Activated naive CD8-positive, alpha-beta T cell treated with anti-CD3 and anti-CD28 coated beads, Interleukin-2, amount 50 U/mL, for 24 hours (primary cell): ENCODE data around the gene RNASEH2B.

Source experiments
- ATAC-seq: fragments of 150-1000 bp; cut with Tn5 transposase; one replicate; pipeline ENCODE4 v1.10.0; 2021
- DNase-seq: peaks from one replicate; pipeline ENCODE4 v3.0.0; 2021
- H3K27ac Mint-ChIP-seq: one replicate; pipeline ENCODE4 v1.8.0; 2021; ENCODE audit warnings: mild to moderate bottlenecking, mixed read lengths
- H3K27me3 Mint-ChIP-seq: one replicate; pipeline ENCODE4 v1.8.0; 2021; ENCODE audit warnings: mixed read lengths
- H3K36me3 Mint-ChIP-seq: one replicate; pipeline ENCODE4 v1.8.0; 2021; ENCODE audit warnings: low read depth, mixed read lengths
- H3K4me1 Mint-ChIP-seq: one replicate; pipeline ENCODE4 v1.8.0; 2021; ENCODE audit warnings: mixed read lengths
- H3K4me3 Mint-ChIP-seq: one replicate; pipeline ENCODE4 v1.8.0; 2021; ENCODE audit warnings: mild to moderate bottlenecking, moderate library complexity, mixed read lengths
- H3K9me3 Mint-ChIP-seq: one replicate; pipeline ENCODE4 v1.8.0; 2021; ENCODE audit warnings: mixed read lengths

The RNASEH2B gene

DNA sequence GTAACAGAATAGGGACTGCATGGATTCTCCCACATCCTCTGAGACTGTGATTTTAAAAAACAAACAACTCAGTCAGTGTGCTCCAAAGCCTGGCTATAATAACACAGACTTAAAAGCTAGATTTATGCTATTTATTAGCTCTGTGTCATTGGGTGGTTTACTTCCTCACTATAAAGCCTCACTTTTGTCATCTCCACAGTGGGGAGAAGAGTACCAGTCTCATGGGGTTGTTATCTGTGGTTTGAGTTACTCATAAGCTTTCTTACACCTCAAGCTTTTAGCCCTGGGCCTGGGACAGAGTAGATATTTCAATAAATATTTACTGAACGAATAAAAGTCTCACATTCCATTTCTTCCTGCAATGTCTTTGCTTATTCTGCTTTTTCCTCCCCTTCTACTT lies 5.3 kb downstream of the RNASEH2B start:
- DNase-seq (no peak), ATAC-seq (peak; percentile 64)
- peaks cover 80% of the 10 kb centered on the region for H3K4me1 Mint-ChIP-seq
- H3K27me3 Mint-ChIP-seq, result no peaks in the 10 kb centered on the region
- H3K36me3 Mint-ChIP-seq, result peaks cover 6% of the 10 kb centered on the region
- no peaks in the 10 kb centered on the region for H3K9me3 Mint-ChIP-seq
- peak overlapping the region; percentile 32 for H3K27ac Mint-ChIP-seq
- H3K4me3 Mint-ChIP-seq, result peak overlapping the region; percentile 6

DNA sequence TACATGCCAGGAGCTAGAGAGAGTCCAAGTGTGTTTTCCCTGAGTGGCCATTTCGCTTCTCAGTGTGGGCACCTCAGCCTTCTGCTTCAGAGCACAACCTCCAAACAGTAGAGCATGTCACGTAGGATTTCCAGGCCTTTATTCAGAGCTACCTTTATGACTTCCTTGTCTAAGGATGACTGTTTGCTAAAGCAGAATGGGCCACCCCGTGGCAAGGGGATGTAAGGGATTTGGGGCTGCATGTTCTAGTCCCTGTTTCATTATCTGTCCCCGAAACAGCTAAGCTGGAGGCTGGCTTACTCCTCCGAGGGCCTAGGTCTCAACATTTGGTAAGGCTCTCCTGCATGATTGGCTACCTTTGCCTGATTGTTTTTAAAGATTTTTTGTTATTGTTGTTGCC lies 6.0 kb downstream of the RNASEH2B start:
- H3K36me3 Mint-ChIP-seq, result peaks cover 6% of the 10 kb centered on the region
- ATAC-seq, result no peak
- no peaks in the 10 kb centered on the region for H3K27me3 Mint-ChIP-seq
- H3K4me1 Mint-ChIP-seq, result peaks cover 84% of the 10 kb centered on the region
- peak overlapping the region; percentile 32 for H3K27ac Mint-ChIP-seq
- H3K4me3 Mint-ChIP-seq, result no peak overlapping the region
- DNase-seq, result peak; percentile 34
- H3K9me3 Mint-ChIP-seq, result no peaks in the 10 kb centered on the region

DNA sequence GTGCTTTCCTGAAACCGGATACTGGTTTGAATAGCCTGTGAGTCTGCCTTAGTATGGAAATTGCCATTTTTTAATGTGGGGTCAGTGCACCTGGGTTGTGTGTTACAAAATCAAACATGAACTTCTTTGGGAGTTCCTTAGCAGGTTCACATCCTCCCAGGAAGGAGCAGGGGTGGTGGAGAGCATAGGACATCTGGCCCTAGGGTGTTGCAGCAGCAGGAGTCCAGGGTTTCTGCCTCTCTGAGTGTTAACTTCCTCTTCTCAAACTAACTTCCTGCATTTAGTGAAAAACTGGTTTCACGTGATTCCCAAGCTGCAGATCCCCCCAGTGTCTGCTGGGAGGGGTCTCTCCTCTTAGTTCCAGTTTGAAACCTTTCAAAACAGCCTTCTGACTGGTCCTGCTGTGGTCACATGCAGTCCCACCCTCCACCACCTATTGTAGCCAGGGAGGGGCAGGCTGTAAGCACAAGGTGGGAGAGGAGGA lies 7.2 kb downstream of the RNASEH2B start:
- peaks cover 76% of the 10 kb centered on the region for H3K4me1 Mint-ChIP-seq
- peaks cover 16% of the 10 kb centered on the region for H3K36me3 Mint-ChIP-seq
- ATAC-seq (no peak), DNase-seq (no peak)
- no peaks in the 10 kb centered on the region for H3K27me3 Mint-ChIP-seq
- H3K27ac Mint-ChIP-seq, result peak overlapping the region; percentile 81
- H3K4me3 Mint-ChIP-seq, result peak overlapping the region; percentile 33
- peaks cover 4% of the 10 kb centered on the region for H3K9me3 Mint-ChIP-seq

DNA sequence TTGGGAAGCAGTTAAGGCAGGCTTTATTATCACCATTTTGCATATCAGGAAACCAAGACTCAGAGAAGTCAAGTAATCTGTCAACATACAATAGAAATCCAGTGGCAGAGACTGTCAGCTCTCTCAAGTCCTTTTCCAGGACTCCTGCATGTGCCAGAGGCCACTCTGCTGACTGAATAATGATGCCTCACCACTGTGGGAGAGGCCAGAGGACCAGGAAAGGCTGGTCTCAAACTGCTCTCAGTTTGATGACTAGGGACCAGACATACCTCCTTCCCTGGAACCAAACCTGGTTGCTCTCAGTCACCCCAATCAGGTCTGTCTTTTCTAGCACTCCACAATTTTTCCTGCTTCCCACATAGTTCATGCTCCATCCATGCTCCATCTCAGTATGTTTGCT lies 8.0 kb downstream of the RNASEH2B start:
- Mint-ChIP-seq H3K36me3 (peaks cover 24% of the 10 kb centered on the region), H3K4me1 (peaks cover 67% of the 10 kb centered on the region), H3K9me3 (peaks cover 6% of the 10 kb centered on the region), H3K27me3 (no peaks in the 10 kb centered on the region), H3K4me3 (no peak overlapping the region), H3K27ac (peak overlapping the region; percentile 81)
- DNase-seq (no peak), ATAC-seq (no peak)

DNA sequence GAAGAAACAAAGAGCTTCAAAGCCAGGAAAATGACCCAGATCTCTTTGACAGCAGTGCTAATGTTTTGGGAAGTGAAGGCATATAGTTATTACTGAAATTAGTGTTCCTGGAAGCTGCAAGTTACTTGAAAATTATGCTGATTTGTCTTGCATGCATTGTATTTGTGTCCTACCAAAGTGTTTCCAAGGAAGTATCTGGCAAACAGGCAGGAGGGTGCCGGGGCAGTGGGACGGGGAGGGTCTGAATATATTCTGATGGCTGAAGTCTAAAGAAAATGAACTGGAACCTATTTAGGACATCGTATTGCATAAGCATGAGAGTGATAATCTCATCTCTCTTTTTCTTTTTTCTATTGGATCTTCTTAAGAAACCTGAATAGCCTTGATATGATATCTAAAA lies 9.0 kb downstream of the RNASEH2B start:
- Mint-ChIP-seq H3K4me1 (peaks cover 60% of the 10 kb centered on the region), H3K9me3 (peaks cover 16% of the 10 kb centered on the region), H3K4me3 (no peak overlapping the region), H3K36me3 (peaks cover 34% of the 10 kb centered on the region), H3K27me3 (no peaks in the 10 kb centered on the region), H3K27ac (no peak overlapping the region)
- no peak for ATAC-seq
- no peak for DNase-seq

DNA sequence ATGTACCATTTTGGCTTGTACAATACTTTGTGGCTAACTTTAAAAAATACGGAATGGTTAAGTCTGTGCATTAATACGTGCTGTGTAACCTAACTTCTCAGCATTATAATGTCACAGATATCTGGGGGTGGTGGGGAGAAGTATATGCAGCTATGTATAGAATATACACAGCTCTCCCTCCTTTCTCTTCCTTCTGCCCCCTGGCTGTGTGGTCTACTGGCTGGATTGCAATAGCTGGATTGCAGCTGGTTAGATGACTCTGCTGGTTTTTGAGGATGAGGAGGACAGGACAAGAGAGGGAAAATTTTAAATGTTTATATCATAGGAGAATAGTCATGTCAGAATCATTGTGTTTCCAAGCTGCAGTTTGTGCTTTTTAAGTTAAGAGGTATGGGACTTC lies 9.7 kb downstream of the RNASEH2B start:
- DNase-seq, result no peak
- Mint-ChIP-seq H3K9me3 (peaks cover 22% of the 10 kb centered on the region), H3K27ac (no peak overlapping the region), H3K27me3 (no peaks in the 10 kb centered on the region), H3K4me3 (no peak overlapping the region), H3K4me1 (peaks cover 54% of the 10 kb centered on the region), H3K36me3 (peaks cover 40% of the 10 kb centered on the region)
- ATAC-seq, result no peak

DNA sequence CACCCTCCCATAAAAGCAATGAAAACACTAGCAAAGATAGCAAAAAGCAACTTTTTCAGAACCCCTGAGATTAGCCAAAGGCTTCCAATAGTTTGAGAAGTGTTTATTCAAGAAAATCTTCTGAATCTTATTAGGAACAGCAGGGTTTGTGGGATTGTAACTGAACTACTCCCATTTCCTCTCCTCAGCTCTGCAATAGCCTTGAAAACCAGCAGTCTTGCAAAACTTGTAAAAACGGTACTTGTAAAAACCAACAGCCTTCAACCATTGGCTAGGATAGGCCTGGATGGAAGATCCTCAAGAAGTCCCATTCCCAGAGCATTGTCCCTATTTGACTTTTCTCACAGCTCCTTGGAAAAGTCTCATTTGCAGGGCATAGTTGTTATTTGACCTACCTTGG lies 12.1 kb downstream of the RNASEH2B start:
- Mint-ChIP-seq H3K27ac (no peak overlapping the region), H3K4me3 (no peak overlapping the region), H3K36me3 (peaks cover 42% of the 10 kb centered on the region), H3K9me3 (peaks cover 29% of the 10 kb centered on the region), H3K27me3 (no peaks in the 10 kb centered on the region), H3K4me1 (peaks cover 40% of the 10 kb centered on the region)
- DNase-seq, result no peak
- ATAC-seq, result no peak

DNA sequence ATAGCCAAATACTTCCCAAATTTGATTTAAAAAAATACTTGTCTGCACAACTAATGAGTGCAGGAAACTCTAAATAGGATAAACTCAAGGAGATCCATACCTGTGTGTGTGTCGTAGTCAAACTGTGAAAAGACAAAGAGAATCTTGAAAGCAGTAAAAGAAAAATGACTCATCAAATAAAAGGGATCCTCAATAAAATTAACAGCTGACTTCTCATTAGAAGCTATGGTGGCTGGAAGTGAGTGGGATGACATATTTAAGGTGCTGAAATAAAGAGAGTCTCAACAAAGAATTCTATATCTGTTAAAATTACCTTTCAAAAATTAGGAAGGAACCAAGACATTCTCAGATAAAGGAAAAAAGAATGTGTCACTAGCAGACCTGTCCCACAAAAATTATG lies 13.7 kb downstream of the RNASEH2B start:
- peaks cover 40% of the 10 kb centered on the region for H3K36me3 Mint-ChIP-seq
- H3K9me3 Mint-ChIP-seq, result peaks cover 29% of the 10 kb centered on the region
- peaks cover 30% of the 10 kb centered on the region for H3K4me1 Mint-ChIP-seq
- no peak overlapping the region for H3K4me3 Mint-ChIP-seq
- no peaks in the 10 kb centered on the region for H3K27me3 Mint-ChIP-seq
- no peak overlapping the region for H3K27ac Mint-ChIP-seq
- DNase-seq, result no peak
- no peak for ATAC-seq

DNA sequence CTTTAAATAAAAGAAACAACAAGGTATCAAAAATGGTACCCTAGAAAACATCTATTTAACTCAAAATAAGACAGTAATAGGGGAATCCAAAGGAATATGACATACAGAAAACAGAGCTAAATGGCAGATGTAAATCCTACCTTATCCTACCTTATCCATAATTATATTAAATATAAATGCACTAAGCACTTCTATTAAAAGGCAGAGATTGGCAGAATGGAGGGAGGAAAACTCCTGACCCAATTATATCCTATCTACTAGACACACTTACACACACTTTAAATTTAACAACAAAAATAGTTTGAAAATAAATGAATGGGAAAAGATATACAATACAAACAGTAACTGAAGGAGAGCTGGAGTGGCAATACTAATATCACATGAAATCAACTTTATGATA lies 14.4 kb downstream of the RNASEH2B start:
- no peak for ATAC-seq
- peaks cover 29% of the 10 kb centered on the region for H3K9me3 Mint-ChIP-seq
- peaks cover 25% of the 10 kb centered on the region for H3K4me1 Mint-ChIP-seq
- no peaks in the 10 kb centered on the region for H3K27me3 Mint-ChIP-seq
- H3K27ac Mint-ChIP-seq, result no peak overlapping the region
- H3K36me3 Mint-ChIP-seq, result peaks cover 42% of the 10 kb centered on the region
- H3K4me3 Mint-ChIP-seq, result no peak overlapping the region
- no peak for DNase-seq

DNA sequence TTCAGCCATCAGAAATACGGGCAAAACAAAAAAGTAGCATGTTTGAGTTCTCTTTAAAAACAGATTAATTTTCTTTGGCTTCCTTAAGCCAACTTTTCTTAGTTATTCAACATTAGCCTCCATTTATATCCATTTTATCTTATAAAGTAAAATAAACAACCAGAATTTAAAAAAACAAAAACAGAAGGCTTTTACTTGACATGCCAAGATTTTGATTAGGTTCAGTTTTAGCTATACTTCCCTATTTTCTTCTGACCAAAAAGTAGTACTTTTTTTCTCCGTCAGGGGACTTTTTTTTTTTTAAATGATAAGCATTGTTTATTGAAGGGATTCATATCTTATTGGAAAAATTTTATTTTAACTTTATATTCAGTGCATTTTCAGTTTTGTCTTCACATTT lies 18.1 kb downstream of the RNASEH2B start:
- no peak overlapping the region for H3K27ac Mint-ChIP-seq
- no peak for ATAC-seq

DNA sequence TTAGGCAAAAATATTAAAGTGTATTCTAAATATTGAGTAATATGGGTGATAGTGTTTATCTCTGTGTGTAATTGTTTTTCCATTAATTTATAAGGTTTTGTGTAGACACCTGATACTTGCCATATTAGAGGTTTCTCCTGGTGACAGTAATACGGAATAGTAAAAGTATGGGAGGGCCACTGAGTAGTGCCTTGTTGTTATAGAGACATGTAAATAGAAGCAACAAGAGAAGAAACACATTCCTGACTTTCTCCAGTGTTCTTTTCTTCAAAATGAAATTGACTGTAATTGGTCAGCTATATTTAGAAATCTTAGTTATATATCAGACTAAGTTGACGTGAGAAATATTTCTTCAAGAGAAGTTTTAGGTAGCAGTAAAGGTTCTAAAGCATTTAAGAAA lies 18.5 kb downstream of the RNASEH2B start:
- ATAC-seq (no peak), DNase-seq (no peak)
- Mint-ChIP-seq H3K27me3 (no peaks in the 10 kb centered on the region), H3K4me1 (peaks cover 16% of the 10 kb centered on the region), H3K4me3 (no peak overlapping the region), H3K36me3 (peaks cover 45% of the 10 kb centered on the region), H3K27ac (no peak overlapping the region), H3K9me3 (peaks cover 17% of the 10 kb centered on the region)

More for the DNA sequence above, 18.1 kb downstream of the RNASEH2B start:
- Mint-ChIP-seq H3K4me3 (no peak overlapping the region), H3K27me3 (no peaks in the 10 kb centered on the region), H3K9me3 (peaks cover 21% of the 10 kb centered on the region), H3K36me3 (peaks cover 47% of the 10 kb centered on the region), H3K4me1 (peaks cover 16% of the 10 kb centered on the region)
- DNase-seq, result no peak

DNA sequence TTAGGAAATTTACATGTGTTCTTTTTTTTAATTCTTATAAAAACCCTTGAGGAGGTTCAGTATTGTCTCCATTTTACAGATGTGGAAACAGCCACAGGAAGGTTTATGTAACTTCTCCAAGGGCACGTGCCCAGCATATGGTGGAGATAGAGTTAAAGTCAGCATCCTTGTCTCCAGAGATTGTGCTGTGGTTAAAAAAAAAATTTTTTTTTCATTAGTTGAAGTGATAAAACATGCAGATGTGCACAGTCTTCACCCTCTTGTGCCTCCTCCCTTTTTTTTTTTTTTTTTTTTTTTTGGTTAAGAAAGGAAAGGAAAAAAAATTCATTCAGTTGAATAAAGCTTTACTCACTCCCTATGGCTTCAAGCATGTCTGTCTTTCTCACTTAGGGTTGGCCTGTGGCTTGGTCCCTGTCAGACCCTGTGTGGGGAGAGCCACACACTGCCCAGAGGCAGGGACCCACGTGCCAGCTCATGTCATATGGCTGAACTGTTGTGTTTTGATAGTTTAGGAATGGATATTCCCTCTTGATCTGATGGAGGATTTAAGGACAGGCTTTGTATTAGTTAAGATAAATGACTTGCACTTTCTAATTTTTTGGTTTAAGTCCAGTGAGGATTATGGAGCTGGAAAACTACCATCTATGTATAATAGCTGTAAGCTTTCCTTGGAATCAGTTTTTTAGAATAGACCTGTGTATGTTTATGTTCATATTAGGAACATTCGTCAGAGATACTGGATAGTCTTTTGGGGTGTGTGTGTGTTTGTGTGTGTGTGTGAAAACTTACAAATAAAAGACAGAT lies 19.3 kb downstream of the RNASEH2B start:
- H3K36me3 Mint-ChIP-seq, result peaks cover 40% of the 10 kb centered on the region
- H3K27me3 Mint-ChIP-seq, result no peaks in the 10 kb centered on the region
- H3K27ac Mint-ChIP-seq, result no peak overlapping the region
- peaks cover 10% of the 10 kb centered on the region for H3K9me3 Mint-ChIP-seq
- ATAC-seq, result no peak
- H3K4me1 Mint-ChIP-seq, result peaks cover 16% of the 10 kb centered on the region
- no peak overlapping the region for H3K4me3 Mint-ChIP-seq
- DNase-seq, result no peak

DNA sequence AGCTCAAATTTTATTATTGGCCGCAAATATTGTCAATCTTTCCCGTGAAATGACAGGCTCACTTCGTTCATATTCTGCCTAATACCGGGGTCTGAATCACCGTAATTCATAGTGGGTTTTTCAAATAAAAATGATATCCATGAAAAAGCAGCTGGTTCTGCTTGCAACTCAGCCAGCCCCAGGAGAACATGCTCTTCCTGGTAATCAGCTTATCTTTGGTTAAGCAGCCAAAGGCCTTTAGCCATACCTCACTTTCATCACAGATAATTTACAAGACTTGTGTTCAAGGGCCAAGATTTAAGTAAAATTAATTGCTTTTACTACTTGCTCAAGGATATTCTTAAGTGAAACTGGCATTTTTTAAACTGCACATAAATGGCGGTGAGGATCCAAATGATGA lies 22.5 kb downstream of the RNASEH2B start:
- H3K4me3 Mint-ChIP-seq, result no peak overlapping the region
- no peak for ATAC-seq

DNA sequence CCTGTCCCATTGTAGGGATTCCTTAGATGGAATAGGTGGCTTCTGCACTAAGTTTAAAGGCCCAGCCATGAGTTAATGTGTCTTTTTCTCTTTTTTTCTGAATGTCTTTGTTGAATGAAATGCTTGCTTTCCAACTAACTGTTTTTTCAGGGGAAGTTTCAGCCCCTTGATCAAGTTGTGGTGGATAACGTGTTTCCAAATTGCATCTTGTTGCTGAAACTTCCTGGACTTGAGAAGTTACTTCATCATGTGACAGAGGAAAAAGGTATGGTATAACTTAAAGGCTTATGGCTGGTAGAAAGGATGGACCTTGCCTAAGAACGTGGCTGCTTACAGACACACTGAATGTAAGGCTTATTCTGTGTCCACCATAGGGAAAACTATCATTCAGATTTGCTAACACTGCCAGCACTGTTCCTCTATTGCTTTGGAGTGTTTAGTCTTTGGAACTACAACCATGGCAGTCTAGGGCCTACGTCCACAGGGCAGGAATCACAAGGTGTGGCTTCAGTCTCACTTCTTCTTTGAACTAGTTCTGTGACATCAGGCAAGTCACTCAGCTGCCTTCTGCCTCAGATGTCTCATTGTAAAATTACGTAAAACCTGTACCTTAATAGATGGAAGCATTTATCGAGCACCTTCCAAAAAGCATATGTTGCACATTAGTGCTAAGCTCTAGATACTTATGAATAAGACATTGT lies 25.3 kb downstream of the RNASEH2B start:
- no peaks in the 10 kb centered on the region for H3K9me3 Mint-ChIP-seq
- H3K4me1 Mint-ChIP-seq, result no peaks in the 10 kb centered on the region
- peaks cover 64% of the 10 kb centered on the region for H3K36me3 Mint-ChIP-seq
- H3K27me3 Mint-ChIP-seq, result no peaks in the 10 kb centered on the region
- H3K27ac Mint-ChIP-seq, result no peak overlapping the region
- no peak for DNase-seq
- no peak for ATAC-seq
- no peak overlapping the region for H3K4me3 Mint-ChIP-seq

More for the DNA sequence above, 22.5 kb downstream of the RNASEH2B start:
- peaks cover 8% of the 10 kb centered on the region for H3K4me1 Mint-ChIP-seq
- peaks cover 55% of the 10 kb centered on the region for H3K36me3 Mint-ChIP-seq
- no peaks in the 10 kb centered on the region for H3K27me3 Mint-ChIP-seq
- no peak for DNase-seq
- no peaks in the 10 kb centered on the region for H3K9me3 Mint-ChIP-seq
- no peak overlapping the region for H3K27ac Mint-ChIP-seq

DNA sequence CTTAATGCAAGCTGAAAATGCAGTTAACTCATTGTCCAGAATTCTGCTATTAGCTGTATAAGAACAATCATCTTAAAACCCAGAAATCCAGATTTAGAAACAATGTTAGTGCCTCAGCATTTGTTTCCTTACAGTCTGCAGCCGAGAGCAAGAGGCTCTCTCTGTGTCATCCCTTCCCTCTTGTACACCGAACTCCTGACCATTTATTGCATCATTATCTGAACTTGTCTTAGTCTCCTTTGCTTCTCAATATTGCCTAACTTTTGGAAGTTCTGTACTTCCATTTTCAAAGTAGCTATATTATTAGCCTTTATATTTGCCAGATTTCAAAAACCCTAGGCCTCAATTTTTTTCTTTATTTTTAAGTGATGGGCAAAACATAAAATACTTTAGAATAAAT lies 27.1 kb downstream of the RNASEH2B start:
- H3K4me1 Mint-ChIP-seq, result no peaks in the 10 kb centered on the region
- H3K4me3 Mint-ChIP-seq, result no peak overlapping the region
- no peaks in the 10 kb centered on the region for H3K9me3 Mint-ChIP-seq
- ATAC-seq (no peak), DNase-seq (no peak)
- no peak overlapping the region for H3K27ac Mint-ChIP-seq
- no peaks in the 10 kb centered on the region for H3K27me3 Mint-ChIP-seq
- H3K36me3 Mint-ChIP-seq, result peaks cover 61% of the 10 kb centered on the region
